Keratinocyte (primary cell): ENCODE data around the gene RNF44. TPM values are rescaled to one million over a fixed set of nuclear protein-coding genes. Genes with fewer than 3 reads are reported as not detected.

Source experiments
- DNase-seq: peaks from one replicate; pipeline ENCODE4 v3.0.0-alpha.2; 2011; ENCODE audit warnings: low read depth, missing footprints, low spot score
- FAIRE-seq: peaks from 2 replicates; lab custom pipeline; 2011; peaks lifted over from hg19 to GRCh38; lab: Jason Lieb, UNC
- H2AFZ ChIP-seq: 2 replicates; pipeline ENCODE4 v1.6.0; 2012; ENCODE audit warnings: low read length, control low read depth, inconsistent platforms; ENCODE audit not compliant: control insufficient read depth
- H3K27ac ChIP-seq: 2 replicates; pipeline ENCODE4 v1.5.1; 2011; ENCODE audit warnings: low read length; ENCODE audit not compliant: control insufficient read depth, insufficient read depth
- H3K27me3 ChIP-seq: 3 replicates; pipeline ENCODE4 v1.6.0; 2011; ENCODE audit warnings: low read length; ENCODE audit not compliant: control insufficient read depth, insufficient read depth; ENCODE audit errors: extremely low read depth
- H3K36me3 ChIP-seq, 2 experiments: 2 replicates in 1 of 2; 3 replicates in 1 of 2; pipeline ENCODE4 v1.5.1; 2011; ENCODE audit warnings: low read length in 2 of 2, mild to moderate bottlenecking in 1 of 2; ENCODE audit not compliant: control insufficient read depth in 2 of 2, insufficient read depth in 2 of 2; ENCODE audit errors: extremely low read depth in 1 of 2
- H3K4me1 ChIP-seq: 3 replicates; pipeline ENCODE4 v1.5.1; 2011; ENCODE audit warnings: low read length; ENCODE audit not compliant: control insufficient read depth, insufficient read depth; ENCODE audit errors: extremely low read depth
- H3K4me2 ChIP-seq: 3 replicates; pipeline ENCODE4 v1.6.0; 2011; ENCODE audit warnings: low read depth, low read length; ENCODE audit not compliant: control insufficient read depth, insufficient read depth; ENCODE audit errors: extremely low read depth
- H3K4me3 ChIP-seq, 3 experiments: fragments of 200-600 bp in 1 of 3; sonication (generic) in 1 of 3; 2 replicates in 2 of 3; 3 replicates in 1 of 3; pipeline ENCODE4 v1.5.1; 2011 to 2016; ENCODE audit warnings: low read length in 3 of 3, mild to moderate bottlenecking in 3 of 3, control low read depth in 2 of 3, inconsistent platforms in 1 of 3, low read depth in 1 of 3, mixed read lengths in 1 of 3, mixed run types in 1 of 3, moderate library complexity in 1 of 3; ENCODE audit not compliant: control insufficient read depth in 2 of 3, insufficient read depth in 2 of 3; ENCODE audit errors: extremely low read depth in 1 of 3
- H3K79me2 ChIP-seq: 2 replicates; pipeline ENCODE4 v1.6.0; 2012; ENCODE audit warnings: low read length; ENCODE audit not compliant: control insufficient read depth, insufficient read depth
- H3K9ac ChIP-seq: 3 replicates; pipeline ENCODE4 v1.6.0; 2011; ENCODE audit warnings: low read length; ENCODE audit not compliant: control insufficient read depth, insufficient read depth; ENCODE audit errors: extremely low read depth
- H3K9me1 ChIP-seq: 3 replicates; pipeline ENCODE4 v1.6.0; 2011; ENCODE audit warnings: low read length; ENCODE audit not compliant: control insufficient read depth, insufficient read depth; ENCODE audit errors: extremely low read depth
- H3K9me3 ChIP-seq: 2 replicates; pipeline ENCODE4 v1.5.1; 2012; ENCODE audit warnings: low read depth, low read length; ENCODE audit not compliant: control insufficient read depth
- H4K20me1 ChIP-seq: 3 replicates; pipeline ENCODE4 v1.6.0; 2011; ENCODE audit warnings: low read length; ENCODE audit not compliant: control insufficient read depth, insufficient read depth; ENCODE audit errors: extremely low read depth
- EZH2 ChIP-seq: IDR thresholded peaks from one replicate; pipeline ENCODE4 v1.6.1; 2012; ENCODE audit warnings: inconsistent platforms, mild to moderate bottlenecking, low read length, moderate library complexity
- dilution Hi-C: fragments of 300-500 bp; cut with MboI; formaldehyde crosslinking; loops from one replicate; pipeline ENCODE4 v1.7.0; 2020; ENCODE audit warnings: low sequenced_read_pairs; ENCODE audit not compliant: extremely low pct_ligation_motif_present
- polyA plus RNA-seq, 5 experiments: library from polyadenylated mRNA; depleted of rRNA in 3 of 5; stranded (reverse) in 3 of 5; stranded (forward) in 1 of 5; unstranded in 1 of 5; fragments of >200 nt; gene quantifications; 1 replicate in 1 of 5; 2 replicates in 3 of 5; 3 replicates in 1 of 5; pipeline versions ENCODE4 v1.2.1 to v1.2.3, GENCODE V29; 2011 to 2012; ENCODE audit warnings: missing spikeins in 2 of 5, low read depth in 1 of 5, low replicate concordance in 1 of 5
- TF ChIP-seq, protein P1 (sequence below), 3 experiments: IDR thresholded peaks in 1 of 3; conservative IDR thresholded peaks in 1 of 3; optimal IDR thresholded peaks in 1 of 3; 2 replicates in 2 of 3; 3 replicates in 1 of 3; pipeline versions ENCODE3 to v1.5.1; 2011; ENCODE audit warnings: low read length in 3 of 3, mild to moderate bottlenecking in 3 of 3, moderate library complexity in 2 of 3, control low read depth in 1 of 3, inconsistent platforms in 1 of 3; ENCODE audit not compliant: insufficient read depth in 2 of 3; ENCODE audit errors: extremely low read depth in 1 of 3

The RNF44 gene
- polyA plus RNA-seq, 1 donor (not counting 4 experiments of a cell fraction or from before 2014, with no cell fraction given): 5.3 TPM

- Histone ChIP-seq H3K4me2 (no peak overlapping the region), H3K27me3 (no peaks in the 10 kb centered on the region), H3K9me3 (no peaks in the 10 kb centered on the region), H3K4me3 (no peak overlapping the region), H3K9ac (no peak overlapping the region), H2AFZ (no peak overlapping the region), H3K9me1 (peaks cover 7% of the 10 kb centered on the region), H4K20me1 (no peaks in the 10 kb centered on the region), H3K36me3 (peaks cover 18 to 35% of the 10 kb centered on the region in 2 experiments), H3K4me1 (peaks cover 32% of the 10 kb centered on the region), H3K27ac (no peak overlapping the region), H3K79me2 (peaks cover 20% of the 10 kb centered on the region)
- dilution Hi-C loops: no loop called here
- no peak for TF ChIP-seq EZH2
- TF ChIP-seq, protein P1, sequence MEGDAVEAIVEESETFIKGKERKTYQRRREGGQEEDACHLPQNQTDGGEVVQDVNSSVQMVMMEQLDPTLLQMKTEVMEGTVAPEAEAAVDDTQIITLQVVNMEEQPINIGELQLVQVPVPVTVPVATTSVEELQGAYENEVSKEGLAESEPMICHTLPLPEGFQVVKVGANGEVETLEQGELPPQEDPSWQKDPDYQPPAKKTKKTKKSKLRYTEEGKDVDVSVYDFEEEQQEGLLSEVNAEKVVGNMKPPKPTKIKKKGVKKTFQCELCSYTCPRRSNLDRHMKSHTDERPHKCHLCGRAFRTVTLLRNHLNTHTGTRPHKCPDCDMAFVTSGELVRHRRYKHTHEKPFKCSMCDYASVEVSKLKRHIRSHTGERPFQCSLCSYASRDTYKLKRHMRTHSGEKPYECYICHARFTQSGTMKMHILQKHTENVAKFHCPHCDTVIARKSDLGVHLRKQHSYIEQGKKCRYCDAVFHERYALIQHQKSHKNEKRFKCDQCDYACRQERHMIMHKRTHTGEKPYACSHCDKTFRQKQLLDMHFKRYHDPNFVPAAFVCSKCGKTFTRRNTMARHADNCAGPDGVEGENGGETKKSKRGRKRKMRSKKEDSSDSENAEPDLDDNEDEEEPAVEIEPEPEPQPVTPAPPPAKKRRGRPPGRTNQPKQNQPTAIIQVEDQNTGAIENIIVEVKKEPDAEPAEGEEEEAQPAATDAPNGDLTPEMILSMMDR (optimal IDR thresholded peaks at IDR 0.05 in 1 of 3, IDR thresholded peaks at IDR 0.05 in 1 of 3, conservative IDR thresholded peaks at IDR 0.05 in 1 of 3; ENCODE audit: extremely low read depth in 1 of 3, insufficient read depth in 2 of 3, low read length in 3 of 3): no peak
- DNase-seq (no peak), FAIRE-seq (no peak)
These were observed 7.5 kb downstream of the RNF44 start for GRCh38 chr5:176529741-176530141.

DNA sequence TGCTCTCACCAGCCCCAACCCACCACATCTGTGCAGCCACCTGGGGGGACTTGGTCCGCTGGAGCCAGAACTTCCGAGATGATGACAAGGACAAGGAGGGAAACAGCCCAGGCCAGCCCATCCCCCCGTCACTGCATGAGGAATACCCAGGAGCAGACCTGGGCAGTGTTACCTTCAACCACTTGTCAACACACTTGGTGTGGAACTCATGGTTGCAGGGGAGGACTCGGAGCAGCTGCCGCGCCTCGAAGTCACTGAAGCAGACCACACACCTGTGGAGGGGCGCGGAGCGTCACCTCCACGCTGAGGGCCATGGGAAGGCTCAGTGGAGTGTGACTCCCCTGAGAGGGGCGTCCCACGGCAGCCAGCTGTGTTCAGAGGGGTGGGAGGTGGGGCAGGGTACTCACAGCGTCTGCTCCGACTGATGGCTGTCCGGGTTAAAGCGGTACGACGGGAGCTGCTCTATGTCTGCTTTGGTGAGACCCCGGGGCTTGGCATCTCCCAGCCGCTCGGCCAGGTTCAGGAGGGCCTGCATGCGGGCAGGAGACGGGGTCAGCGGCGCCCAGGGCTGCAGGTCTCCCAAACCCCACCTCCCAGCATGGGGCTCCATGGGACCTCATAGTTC lies 8.0 kb downstream of the RNF44 start:
- no peak overlapping the region for H3K27ac ChIP-seq
- no peak overlapping the region for H3K9ac ChIP-seq
- H3K4me2 ChIP-seq: peak overlapping the region; percentile 8
- no peak for FAIRE-seq
- no peak for DNase-seq
- dilution Hi-C loops: no loop called here
- no peaks in the 10 kb centered on the region for H4K20me1 ChIP-seq
- H3K27me3 ChIP-seq: no peaks in the 10 kb centered on the region
- H3K9me3 ChIP-seq: no peaks in the 10 kb centered on the region
- peaks cover 7% of the 10 kb centered on the region for H3K9me1 ChIP-seq
- TF ChIP-seq EZH2: no peak
- TF ChIP-seq, protein P1 (optimal IDR thresholded peaks at IDR 0.05 in 1 of 3, IDR thresholded peaks at IDR 0.05 in 1 of 3, conservative IDR thresholded peaks at IDR 0.05 in 1 of 3; ENCODE audit: extremely low read depth in 1 of 3, insufficient read depth in 2 of 3, low read length in 3 of 3): no peak
- H3K36me3 ChIP-seq: peaks cover 18 to 35% of the 10 kb centered on the region in 2 experiments
- peaks cover 16% of the 10 kb centered on the region for H3K79me2 ChIP-seq
- peaks cover 26% of the 10 kb centered on the region for H3K4me1 ChIP-seq
- H2AFZ ChIP-seq: no peak overlapping the region
- H3K4me3 ChIP-seq: no peak overlapping the region
